ENCODE results near the gene TNFSF15.
"Not testable (repeated sequence)": the region's sequence is repeated elsewhere in the genome, so short reads cannot be mapped to it uniquely, and the experiment has no call there.

The TNFSF15 gene

GRCh38 chr9:114741521-114741920 lies 64.3 kb downstream of the TNFSF15 start:
- intact Hi-C loops (cut with micrococcal nuclease); H3K9me3 Mint-ChIP-seq; H3K4me3 Mint-ChIP-seq; H3K27ac Mint-ChIP-seq; H3K36me3 Mint-ChIP-seq (ENCODE audit: low read depth): not testable (repeated sequence)
- peaks cover 13% of the 10 kb centered on the region for H3K27me3 Mint-ChIP-seq
- peaks cover 22% of the 10 kb centered on the region for H3K4me1 Mint-ChIP-seq (ENCODE audit: low read depth)

- peaks cover 5% of the 10 kb centered on the region for H3K4me1 Mint-ChIP-seq (ENCODE audit: low read depth)
- H3K27me3 Mint-ChIP-seq: peaks cover 14% of the 10 kb centered on the region
- H3K4me3 Mint-ChIP-seq: no peak overlapping the region
- intact Hi-C loops (cut with micrococcal nuclease): loop anchor here (1.0 to 5.0 kb wide), 3 partner anchors 56 to 276 kb away; partner anchors contain the start of gene TEX48
- H3K9me3 Mint-ChIP-seq: no peaks in the 10 kb centered on the region
- no peaks in the 10 kb centered on the region for H3K36me3 Mint-ChIP-seq (ENCODE audit: low read depth)
- H3K27ac Mint-ChIP-seq: peak overlapping the region; percentile 30
Measured at GRCh38 chr9:114738581-114739316, 67.1 kb downstream of the TNFSF15 start.

GRCh38 chr9:114737847-114738246 lies 68.0 kb downstream of the TNFSF15 start:
- intact Hi-C loops (cut with micrococcal nuclease): loop anchor here (5.0 kb wide), 1 partner anchor 56 kb away; the partner anchor contains the start of gene TEX48
- Mint-ChIP-seq H3K4me3 (no peak overlapping the region), H3K36me3 (ENCODE audit: low read depth) (no peaks in the 10 kb centered on the region), H3K9me3 (no peaks in the 10 kb centered on the region), H3K27me3 (peaks cover 14% of the 10 kb centered on the region), H3K4me1 (ENCODE audit: low read depth) (peaks cover 5% of the 10 kb centered on the region), H3K27ac (no peak overlapping the region)

GRCh38 chr9:114737118-114737517 lies 68.7 kb downstream of the TNFSF15 start:
- intact Hi-C loops (cut with micrococcal nuclease): loop anchor here (5.0 kb wide), 1 partner anchor 55 kb away; the partner anchor contains the start of gene TEX48
- Mint-ChIP-seq H3K27ac (no peak overlapping the region), H3K9me3 (no peaks in the 10 kb centered on the region), H3K4me3 (no peak overlapping the region), H3K36me3 (ENCODE audit: low read depth) (no peaks in the 10 kb centered on the region), H3K27me3 (peaks cover 14% of the 10 kb centered on the region), H3K4me1 (ENCODE audit: low read depth) (peaks cover 5% of the 10 kb centered on the region)

- H3K36me3 Mint-ChIP-seq (ENCODE audit: low read depth): no peaks in the 10 kb centered on the region
- intact Hi-C loops (cut with micrococcal nuclease): loop anchor here (5.0 kb wide), 1 partner anchor 53 kb away; the partner anchor contains the start of gene TEX48
- peaks cover 12% of the 10 kb centered on the region for H3K27me3 Mint-ChIP-seq
- no peak overlapping the region for H3K27ac Mint-ChIP-seq
- H3K9me3 Mint-ChIP-seq: no peaks in the 10 kb centered on the region
- peaks cover 5% of the 10 kb centered on the region for H3K4me1 Mint-ChIP-seq (ENCODE audit: low read depth)
- H3K4me3 Mint-ChIP-seq: no peak overlapping the region
Measured at GRCh38 chr9:114735704-114736103, 70.1 kb downstream of the TNFSF15 start.

- H3K9me3 Mint-ChIP-seq; H3K27ac Mint-ChIP-seq; H3K36me3 Mint-ChIP-seq (ENCODE audit: low read depth); H3K4me3 Mint-ChIP-seq; H3K4me1 Mint-ChIP-seq (ENCODE audit: low read depth): not testable (repeated sequence)
- intact Hi-C loops (cut with micrococcal nuclease): loop anchor here (5.0 kb wide), 1 partner anchor 53 kb away; the partner anchor contains the start of gene TEX48
- peaks cover 10% of the 10 kb centered on the region for H3K27me3 Mint-ChIP-seq
Measured at GRCh38 chr9:114735139-114735538, 70.7 kb downstream of the TNFSF15 start.
